ENCODE results near the gene REEP2.

Gene REEP2

GRCh38 chr5:138448481-138449398 lies 9.9 kb downstream of the REEP2 start:
- no peak for DNase-seq

- DNase-seq: peak; percentile 73
These were observed 10.8 kb downstream of the REEP2 start for GRCh38 chr5:138449501-138450239.

- DNase-seq: no peak
These were observed 12.1 kb downstream of the REEP2 start for GRCh38 chr5:138450971-138451370.

GRCh38 chr5:138452720-138453119 lies 13.9 kb downstream of the REEP2 start:
- no peak for DNase-seq

- DNase-seq: no peak
These were observed 14.7 kb downstream of the REEP2 start for GRCh38 chr5:138453590-138453989.

GRCh38 chr5:138454121-138454520 lies 15.3 kb downstream of the REEP2 start:
- no peak for DNase-seq

- DNase-seq: no peak
These were observed 16.5 kb downstream of the REEP2 start for GRCh38 chr5:138455232-138455930.

GRCh38 chr5:138457531-138458275 lies 18.8 kb downstream of the REEP2 start:
- DNase-seq: no peak

GRCh38 chr5:138458384-138458783 lies 19.5 kb downstream of the REEP2 start:
- no peak for DNase-seq

- no peak for DNase-seq
These were observed 20.0 kb downstream of the REEP2 start for GRCh38 chr5:138458856-138459255.

- peak; percentile 75 for DNase-seq
These were observed 20.6 kb downstream of the REEP2 start for GRCh38 chr5:138459311-138459933.

- DNase-seq: no peak
These were observed 21.3 kb downstream of the REEP2 start for GRCh38 chr5:138460032-138460693.

- DNase-seq: no peak
These were observed 22.7 kb downstream of the REEP2 start for GRCh38 chr5:138461343-138462125.

- DNase-seq: no peak
These were observed 24.7 kb downstream of the REEP2 start for GRCh38 chr5:138463419-138464007.

GRCh38 chr5:138464008-138464387 lies 25.1 kb downstream of the REEP2 start:
- peak; percentile 92 for DNase-seq

- DNase-seq: peak; percentile 96
These were observed 25.8 kb downstream of the REEP2 start for GRCh38 chr5:138464388-138465260.

GRCh38 chr5:138465261-138466124 lies 26.6 kb downstream of the REEP2 start, which contains the start of gene EGR1:
TSS of gene EGR1 (plus strand) at chr5:138465479. CDS start at chr5:138465762, 283 bp downstream.
- peak; percentile 91 for DNase-seq

Measured in activated gamma-delta T cell treated with Interleukin-2 at 50 U/mL for 16 hours (primary cell).